Activated T-helper 17 cell treated with anti-CD3 and anti-CD28 coated beads, Interleukin-2, amount 50 U/mL, for 72 hours (primary cell): ENCODE results near the gene ABTB1. TPM values are rescaled to one million over a fixed set of nuclear protein-coding genes. Genes with fewer than 3 reads are reported as not detected.

ENCODE experiments used
- ATAC-seq: fragments of 150-1000 bp; cut with Tn5 transposase; replicated peaks from 2 replicates; pipeline ENCODE4 v1.10.0; 2021; ENCODE audit warnings: mild to moderate bottlenecking, moderate library complexity
- H3K27ac Mint-ChIP-seq: one replicate; pipeline ENCODE4 v1.8.0; 2022; ENCODE audit warnings: mixed read lengths
- H3K27me3 Mint-ChIP-seq: one replicate; pipeline ENCODE4 v1.8.0; 2022; ENCODE audit warnings: mixed read lengths
- H3K36me3 Mint-ChIP-seq: one replicate; pipeline ENCODE4 v1.8.0; 2022; ENCODE audit warnings: low read depth, mild to moderate bottlenecking, mixed read lengths
- H3K4me1 Mint-ChIP-seq: one replicate; pipeline ENCODE4 v1.8.0; 2022; ENCODE audit warnings: mixed read lengths
- H3K4me3 Mint-ChIP-seq: one replicate; pipeline ENCODE4 v1.8.0; 2022; ENCODE audit warnings: mild to moderate bottlenecking, mixed read lengths
- H3K9me3 Mint-ChIP-seq: one replicate; pipeline ENCODE4 v1.8.0; 2022; ENCODE audit warnings: mixed read lengths
- total RNA-seq, 2 donors: library from RNA; stranded (reverse); gene quantifications; one replicate each; pipeline ENCODE4 v1.2.3, GENCODE V29; 2022

ABTB1 gene
- total RNA-seq, 2 donors from 2014 or later: 16.1 to 23.6 TPM

DNA sequence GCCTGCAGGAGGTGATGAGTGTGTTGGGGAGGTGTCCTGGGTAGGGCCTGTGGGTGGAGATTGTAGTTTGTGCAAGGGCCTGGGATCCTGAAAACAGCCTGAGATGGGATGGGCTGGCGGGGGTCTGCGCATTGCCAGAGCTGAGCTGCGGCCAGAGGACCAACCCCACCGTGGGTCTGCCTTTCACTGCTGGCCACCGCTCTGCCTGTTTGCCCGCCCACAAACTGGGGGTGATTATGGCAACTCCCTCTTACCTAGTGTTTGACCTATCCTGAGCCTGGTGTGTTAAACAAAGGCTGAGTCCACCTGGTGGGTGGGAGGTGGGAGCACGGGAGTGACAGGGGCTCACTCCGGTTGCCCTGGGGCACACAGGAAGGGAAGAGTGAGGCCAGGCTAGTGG, 9.8 kb downstream of the ABTB1 start:
- Mint-ChIP-seq H3K9me3 (no peaks in the 10 kb centered on the region), H3K4me1 (no peaks in the 10 kb centered on the region), H3K27ac (no peak overlapping the region), H3K27me3 (no peaks in the 10 kb centered on the region), H3K36me3 (peaks cover 4% of the 10 kb centered on the region), H3K4me3 (no peak overlapping the region)
- no peak for ATAC-seq

DNA sequence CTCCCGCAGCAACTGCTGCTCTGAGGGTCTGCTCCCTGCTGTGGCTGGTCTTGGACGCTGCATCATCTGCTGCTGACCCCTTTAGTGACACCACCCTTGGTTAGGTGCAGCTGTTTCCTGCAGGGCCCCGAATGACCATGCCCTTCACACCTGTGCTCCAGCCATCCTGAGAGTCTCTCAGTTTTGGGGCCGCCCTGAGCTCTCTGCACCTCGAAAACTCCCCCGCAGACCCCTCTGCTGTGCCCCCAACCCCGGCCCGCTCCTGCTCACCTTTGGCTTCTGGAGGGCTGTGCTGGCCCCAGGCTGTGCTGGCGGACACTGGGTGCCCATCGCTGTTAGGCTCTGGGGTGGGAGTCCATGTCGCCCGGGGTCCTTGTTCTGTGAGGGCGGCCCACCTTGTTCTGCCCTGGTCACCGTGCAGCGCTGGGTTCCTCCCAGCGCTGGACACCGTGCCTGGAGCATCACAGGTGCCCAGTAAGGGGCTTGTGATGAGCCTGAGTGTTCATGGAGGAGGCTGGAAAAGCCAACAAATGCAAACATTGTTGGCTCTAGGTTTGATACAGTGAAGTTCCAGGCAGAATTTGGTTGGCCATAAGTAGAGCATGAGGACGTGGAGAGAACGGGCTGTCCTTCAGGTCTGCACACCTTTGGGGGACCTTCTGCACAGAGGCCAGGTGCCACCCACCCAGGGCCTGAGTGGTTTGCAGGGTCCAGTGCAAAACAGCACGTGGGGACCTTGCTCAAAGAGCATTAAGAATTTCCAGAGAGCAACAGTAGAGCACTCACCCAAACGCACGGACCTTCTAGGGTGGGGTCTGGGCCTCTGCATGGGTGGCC, 12.3 kb downstream of the ABTB1 start:
- Mint-ChIP-seq H3K4me1 (no peaks in the 10 kb centered on the region), H3K4me3 (no peak overlapping the region), H3K27me3 (no peaks in the 10 kb centered on the region), H3K36me3 (no peaks in the 10 kb centered on the region), H3K9me3 (no peaks in the 10 kb centered on the region), H3K27ac (no peak overlapping the region)
- ATAC-seq: no peak

DNA sequence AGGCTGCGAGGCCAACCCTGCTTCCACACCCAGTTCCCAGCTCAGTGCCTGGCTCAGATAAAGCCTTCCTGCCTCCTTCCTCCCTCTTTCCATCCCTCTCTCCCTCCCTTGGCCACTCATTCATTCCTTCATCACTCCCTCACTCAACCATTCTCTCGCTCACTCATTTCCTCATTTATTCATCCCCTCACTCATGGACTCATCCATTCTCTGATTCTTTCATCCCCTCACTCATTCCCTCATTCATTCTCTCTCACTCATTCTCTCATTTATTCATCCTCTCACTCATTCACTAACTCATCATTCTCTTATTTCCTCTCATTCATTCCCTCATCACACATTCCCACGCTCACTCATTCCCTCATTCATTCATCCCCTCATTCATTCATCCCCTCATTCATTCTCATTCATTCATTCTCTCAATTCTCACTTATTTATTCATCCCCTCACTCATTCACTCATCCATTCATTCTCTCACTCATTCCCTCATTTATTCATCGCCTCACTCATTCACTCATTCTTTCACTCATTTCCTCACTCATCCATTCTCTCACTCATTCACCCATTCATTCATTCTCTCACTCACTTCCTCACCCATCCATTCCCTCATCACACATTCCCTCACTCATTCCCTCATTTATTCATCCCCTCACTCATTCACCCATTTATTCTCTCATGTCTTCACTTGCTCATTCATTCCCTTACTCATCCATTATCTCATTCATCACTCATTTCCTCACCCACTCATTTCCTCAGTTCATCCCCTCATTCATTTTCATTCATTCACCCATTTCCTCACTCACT, 13.2 kb downstream of the ABTB1 start:
- H3K36me3 Mint-ChIP-seq: no peaks in the 10 kb centered on the region
- peak; percentile 53 for ATAC-seq
- H3K27me3 Mint-ChIP-seq: no peaks in the 10 kb centered on the region
- no peak overlapping the region for H3K27ac Mint-ChIP-seq
- H3K4me3 Mint-ChIP-seq: no peak overlapping the region
- no peaks in the 10 kb centered on the region for H3K9me3 Mint-ChIP-seq
- H3K4me1 Mint-ChIP-seq: no peaks in the 10 kb centered on the region

- ATAC-seq: no peak
- Mint-ChIP-seq H3K27me3 (no peaks in the 10 kb centered on the region), H3K27ac (no peak overlapping the region), H3K9me3 (no peaks in the 10 kb centered on the region), H3K4me1 (no peaks in the 10 kb centered on the region), H3K36me3 (no peaks in the 10 kb centered on the region), H3K4me3 (no peak overlapping the region)
Observed at GRCh38 chr3:127686512-127686894, 13.8 kb downstream of the ABTB1 start.

GRCh38 chr3:127687228-127687737, 14.5 kb downstream of the ABTB1 start:
- Mint-ChIP-seq H3K4me3 (no peak overlapping the region), H3K36me3 (no peaks in the 10 kb centered on the region), H3K27me3 (no peaks in the 10 kb centered on the region), H3K4me1 (no peaks in the 10 kb centered on the region), H3K9me3 (no peaks in the 10 kb centered on the region), H3K27ac (no peak overlapping the region)
- ATAC-seq: no peak

DNA sequence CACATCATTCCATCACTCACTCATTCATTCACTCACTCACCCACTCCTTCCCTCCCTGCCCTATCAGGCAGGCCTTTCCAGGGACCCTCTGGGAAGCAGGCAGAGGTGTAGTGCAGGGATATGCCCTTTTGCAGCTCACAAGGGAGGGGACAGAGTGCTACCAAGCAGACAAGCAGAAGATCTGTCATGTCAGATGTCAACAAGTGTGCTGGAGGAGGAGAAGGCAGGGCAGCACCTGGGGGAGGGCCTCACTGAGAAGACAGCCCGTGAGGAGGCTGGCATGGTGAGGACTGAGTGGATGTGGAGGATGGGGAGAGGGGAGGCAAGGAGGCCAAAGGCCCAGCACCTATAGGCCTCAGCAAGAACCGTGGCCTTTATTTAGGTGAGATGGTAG, 15.3 kb downstream of the ABTB1 start:
- Mint-ChIP-seq H3K4me1 (no peaks in the 10 kb centered on the region), H3K36me3 (no peaks in the 10 kb centered on the region), H3K9me3 (no peaks in the 10 kb centered on the region), H3K27me3 (no peaks in the 10 kb centered on the region), H3K4me3 (no peak overlapping the region), H3K27ac (no peak overlapping the region)
- ATAC-seq: no peak

DNA sequence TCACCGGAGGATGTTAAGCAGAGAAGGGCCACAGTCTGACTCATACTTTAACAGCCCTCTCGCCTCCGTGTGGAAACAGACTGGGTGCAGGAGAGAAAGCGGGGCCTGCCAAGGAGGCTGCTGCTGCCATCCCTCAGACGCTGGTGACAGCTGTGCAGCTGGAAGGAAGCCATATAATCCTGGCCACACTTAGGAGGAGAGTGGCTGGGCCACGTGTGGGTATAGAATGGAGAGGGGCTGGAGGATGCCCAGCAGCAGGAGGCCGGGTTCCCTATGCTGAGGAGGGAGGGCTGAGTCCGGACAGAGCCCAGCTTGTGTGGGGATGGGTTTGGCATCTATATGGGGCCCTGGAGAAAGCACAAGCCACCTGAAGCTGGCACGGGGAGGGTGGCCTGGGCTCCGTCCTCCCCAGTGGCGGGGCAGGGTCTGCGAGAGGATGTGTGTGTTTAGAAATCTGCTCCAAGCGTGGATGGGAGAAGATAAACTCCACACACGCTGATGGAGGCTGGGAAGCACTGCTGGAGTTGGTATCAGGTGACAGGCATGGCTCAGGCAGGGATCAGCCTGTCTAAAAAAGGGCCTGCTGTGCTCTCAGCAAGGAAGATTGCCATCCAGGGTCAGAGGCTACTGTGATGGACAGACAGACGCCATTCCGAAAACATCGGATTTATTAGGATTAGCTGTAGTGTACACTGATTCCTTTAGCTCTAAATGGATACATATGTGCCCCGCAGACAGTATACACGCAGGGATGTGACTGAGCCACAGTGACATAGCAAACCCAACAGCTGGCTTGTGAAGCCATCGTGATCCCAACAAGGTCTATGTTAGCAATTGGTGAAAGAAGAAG, 15.9 kb downstream of the ABTB1 start:
- H3K9me3 Mint-ChIP-seq: no peaks in the 10 kb centered on the region

GRCh38 chr3:127689266-127689860, 16.6 kb downstream of the ABTB1 start:
- H3K4me1 Mint-ChIP-seq: no peaks in the 10 kb centered on the region
- no peaks in the 10 kb centered on the region for H3K27me3 Mint-ChIP-seq
- H3K9me3 Mint-ChIP-seq: no peaks in the 10 kb centered on the region
- no peak overlapping the region for H3K4me3 Mint-ChIP-seq
- H3K27ac Mint-ChIP-seq: no peak overlapping the region
- no peaks in the 10 kb centered on the region for H3K36me3 Mint-ChIP-seq
- ATAC-seq: no peak

More for the DNA sequence above, 15.9 kb downstream of the ABTB1 start:
- Mint-ChIP-seq H3K27me3 (no peaks in the 10 kb centered on the region), H3K27ac (no peak overlapping the region), H3K36me3 (no peaks in the 10 kb centered on the region), H3K4me1 (no peaks in the 10 kb centered on the region), H3K4me3 (no peak overlapping the region)
- no peak for ATAC-seq

DNA sequence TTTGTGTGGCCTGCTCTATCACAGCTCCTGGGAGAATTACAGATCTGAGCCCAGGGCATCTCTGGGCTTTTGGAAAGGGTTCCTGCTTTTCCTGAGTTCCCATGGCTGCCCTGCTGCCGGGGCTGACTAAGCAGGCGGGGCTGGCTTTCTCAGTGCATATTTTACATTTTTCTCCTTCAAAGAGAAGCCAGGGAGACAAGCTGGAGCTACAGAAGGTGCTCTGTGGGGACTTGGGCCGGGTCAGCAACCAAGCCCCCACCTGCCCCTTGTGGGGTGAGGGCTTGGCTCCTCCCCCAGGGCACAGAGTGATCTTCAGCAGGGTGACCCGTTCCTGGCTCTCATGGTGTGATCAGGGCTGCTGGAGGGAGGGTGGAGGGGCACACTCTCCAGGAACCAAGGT, 17.4 kb downstream of the ABTB1 start:
- no peak overlapping the region for H3K4me3 Mint-ChIP-seq

GRCh38 chr3:127690823-127691452, 18.2 kb downstream of the ABTB1 start:
- H3K9me3 Mint-ChIP-seq: no peaks in the 10 kb centered on the region
- no peaks in the 10 kb centered on the region for H3K27me3 Mint-ChIP-seq
- no peak overlapping the region for H3K27ac Mint-ChIP-seq
- H3K36me3 Mint-ChIP-seq: no peaks in the 10 kb centered on the region
- peak; percentile 34 for ATAC-seq
- no peaks in the 10 kb centered on the region for H3K4me1 Mint-ChIP-seq
- no peak overlapping the region for H3K4me3 Mint-ChIP-seq

More for the DNA sequence above, 17.4 kb downstream of the ABTB1 start:
- Mint-ChIP-seq H3K36me3 (no peaks in the 10 kb centered on the region), H3K4me1 (no peaks in the 10 kb centered on the region), H3K9me3 (no peaks in the 10 kb centered on the region), H3K27me3 (no peaks in the 10 kb centered on the region), H3K27ac (no peak overlapping the region)
- ATAC-seq: no peak

- no peaks in the 10 kb centered on the region for H3K27me3 Mint-ChIP-seq
- H3K27ac Mint-ChIP-seq: no peak overlapping the region
- H3K36me3 Mint-ChIP-seq: no peaks in the 10 kb centered on the region
- no peaks in the 10 kb centered on the region for H3K4me1 Mint-ChIP-seq
- no peaks in the 10 kb centered on the region for H3K9me3 Mint-ChIP-seq
- ATAC-seq: no peak
- no peak overlapping the region for H3K4me3 Mint-ChIP-seq
Observed at GRCh38 chr3:127691489-127691888, 18.7 kb downstream of the ABTB1 start.

GRCh38 chr3:127691974-127692373, 19.2 kb downstream of the ABTB1 start:
- no peaks in the 10 kb centered on the region for H3K9me3 Mint-ChIP-seq
- H3K4me3 Mint-ChIP-seq: no peak overlapping the region
- H3K36me3 Mint-ChIP-seq: no peaks in the 10 kb centered on the region
- H3K27me3 Mint-ChIP-seq: no peaks in the 10 kb centered on the region
- H3K27ac Mint-ChIP-seq: no peak overlapping the region
- no peak for ATAC-seq
- no peaks in the 10 kb centered on the region for H3K4me1 Mint-ChIP-seq

DNA sequence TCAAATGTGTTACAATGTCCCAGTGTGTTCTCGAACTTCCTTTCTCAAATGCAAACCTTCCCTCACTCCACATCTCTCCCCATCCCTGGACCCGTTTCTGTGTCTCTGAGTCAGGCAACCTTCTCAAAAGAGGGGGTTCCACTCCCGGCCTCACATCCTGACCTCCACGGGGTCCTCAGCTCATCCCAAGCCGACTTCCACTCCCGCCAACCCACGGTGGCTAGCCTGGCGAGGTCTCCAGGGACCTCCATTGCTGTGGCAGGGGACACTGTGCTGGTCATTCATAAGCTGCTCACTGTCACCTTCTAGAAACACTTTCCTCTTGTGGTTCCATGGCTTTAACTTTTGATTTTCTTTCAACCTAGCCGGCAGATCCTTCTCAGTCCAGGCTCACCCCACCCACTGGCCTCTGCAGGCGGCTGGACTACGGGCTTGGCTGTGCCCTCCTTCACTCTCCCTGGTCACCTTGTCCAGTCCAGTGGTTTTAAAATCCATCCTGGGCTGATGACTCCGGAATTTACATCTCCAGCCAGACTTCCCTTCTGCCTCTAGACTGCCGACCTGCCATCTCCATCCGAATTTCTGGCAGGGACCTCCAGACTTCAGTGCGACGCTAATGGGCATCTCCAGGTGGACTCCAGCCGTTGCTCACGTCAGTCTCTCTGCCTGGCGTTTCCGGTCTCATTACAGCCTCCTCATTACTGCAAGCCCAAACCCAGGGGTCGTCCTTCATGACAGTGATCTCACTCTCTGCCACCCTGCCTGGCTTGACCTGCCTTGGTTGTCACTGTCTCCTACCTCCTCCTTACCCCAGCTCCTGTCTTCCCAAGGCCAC, 20.0 kb downstream of the ABTB1 start:
- Mint-ChIP-seq H3K27ac (no peak overlapping the region), H3K9me3 (no peaks in the 10 kb centered on the region), H3K4me1 (no peaks in the 10 kb centered on the region), H3K36me3 (no peaks in the 10 kb centered on the region), H3K27me3 (no peaks in the 10 kb centered on the region), H3K4me3 (no peak overlapping the region)
- no peak for ATAC-seq
